GM10266 (cell line): ENCODE measurements around the gene ASPN.

Experiments
- DNase-seq: peaks from one replicate; pipeline ENCODE4 v3.0.0; 2012; ENCODE audit errors: extremely low spot score
- CTCF ChIP-seq: IDR thresholded peaks from 2 replicates; pipeline ENCODE4 v1.5.1; 2012; ENCODE audit warnings: mild to moderate bottlenecking, low read depth; ENCODE audit not compliant: control insufficient read depth, insufficient read depth; ENCODE audit errors: missing control alignments

Gene ASPN

GRCh38 chr9:92457576-92457975, 24.7 kb downstream of the ASPN start:
- no peak for DNase-seq
- no peak for TF ChIP-seq CTCF

DNA sequence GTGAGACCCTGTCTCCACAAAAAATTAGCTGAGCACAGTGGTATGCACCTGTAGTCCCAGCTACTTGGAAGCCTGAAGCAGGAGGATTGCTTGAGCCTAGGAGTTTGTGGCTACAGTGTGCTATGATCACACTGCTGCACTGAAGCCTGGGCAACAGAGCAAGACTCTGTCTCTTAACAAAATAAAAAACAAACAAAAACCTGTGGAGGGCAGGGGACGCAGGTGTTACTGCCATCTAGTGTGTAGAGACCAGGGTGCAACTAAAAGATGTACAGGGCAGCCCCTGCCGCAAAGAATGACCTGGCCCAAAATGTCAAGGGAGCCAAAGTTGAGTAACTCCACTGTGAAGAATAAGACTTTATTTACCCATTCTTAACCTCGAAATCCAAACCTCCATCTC, 27.1 kb downstream of the ASPN start:
- peak; percentile 21 for TF ChIP-seq CTCF
- no peak for DNase-seq

DNA sequence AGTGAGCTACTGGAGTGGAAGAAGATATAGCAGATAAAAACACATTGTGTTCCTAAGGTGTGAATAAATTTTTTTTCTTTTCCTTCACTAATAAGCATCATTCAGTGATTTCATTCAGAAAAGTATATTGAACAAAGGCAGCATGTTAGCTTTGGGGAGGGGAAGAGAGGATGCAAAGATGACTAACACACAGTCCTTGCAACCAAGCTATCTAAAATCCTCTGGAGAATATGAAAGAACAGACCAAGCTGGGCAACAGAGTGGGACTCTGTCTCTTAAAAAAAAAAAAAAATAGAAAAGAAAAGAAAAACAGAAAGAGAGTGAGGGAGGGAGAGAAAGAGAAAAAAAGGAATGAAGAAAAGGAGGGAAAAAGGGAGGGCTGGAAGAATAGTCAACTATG, 35.8 kb downstream of the ASPN start:
- no peak for TF ChIP-seq CTCF
- DNase-seq = no peak

DNA sequence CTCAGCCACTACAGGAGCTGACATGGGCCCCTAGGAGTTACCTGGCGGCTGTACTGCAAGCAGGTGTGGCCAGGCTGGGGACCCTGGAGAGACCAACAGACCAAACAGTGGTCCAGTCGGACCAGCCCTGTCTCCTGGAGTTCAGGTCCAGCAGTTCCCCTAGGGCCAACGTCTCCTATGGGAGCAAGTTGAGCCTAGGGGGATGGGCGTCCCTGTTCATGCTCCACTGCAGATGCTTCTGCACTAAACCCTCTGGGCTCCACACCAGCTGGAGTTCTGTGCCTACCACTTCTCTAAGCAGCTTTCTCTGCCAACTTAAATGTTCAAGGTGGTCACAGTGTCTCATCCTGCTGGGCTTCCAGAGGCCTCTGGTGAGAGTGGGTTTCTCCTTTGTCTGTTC, 37.5 kb downstream of the ASPN start:
- no peak for DNase-seq
- TF ChIP-seq CTCF = no peak

- TF ChIP-seq CTCF = no peak
- peak; percentile 10 for DNase-seq
These were observed 41.6 kb downstream of the ASPN start for GRCh38 chr9:92440751-92441046.

- no peak for TF ChIP-seq CTCF
- no peak for DNase-seq
These were observed 42.2 kb downstream of the ASPN start for GRCh38 chr9:92439921-92440750.

GRCh38 chr9:92438900-92439526, 43.3 kb downstream of the ASPN start:
- no peak for TF ChIP-seq CTCF
- DNase-seq = no peak
